ENCODE measurements around the gene NPB. TPM values are rescaled to one million over a fixed set of nuclear protein-coding genes. Genes with fewer than 3 reads are reported as not detected.

NPB gene
- total and polyA plus RNA-seq, 4 donors, result 0.15 to 0.92 (median 0.55) TPM

GRCh38 chr17:81903415-81903831 is 1.4 kb downstream of the NPB start:
- Histone ChIP-seq H3K4me3 (ENCODE audit: low read depth in 1 of 3, low read length in 3 of 3) (no peak overlapping the region), H3K27me3 (ENCODE audit: control insufficient read depth in 4 of 4, insufficient read depth in 4 of 4, low read length in 3 of 4) (no peaks in the 10 kb centered on the region), H3K36me3 (ENCODE audit: control insufficient read depth in 4 of 4, insufficient read depth in 3 of 4, low read depth in 1 of 4, low read length in 3 of 4) (peaks cover 0 to 44% (median 19%) of the 10 kb centered on the region in 4 donors), H3K9ac (ENCODE audit: low read depth in 1 of 2, low read length in 2 of 2) (no peak overlapping the region), H3K9me3 (ENCODE audit: control insufficient read depth in 4 of 4, low read length in 3 of 4) (no peaks in the 10 kb centered on the region), H3K27ac (ENCODE audit: low read depth in 1 of 2, low read length in 2 of 2) (no peak overlapping the region), H3K4me1 (ENCODE audit: control insufficient read depth in 4 of 4, insufficient read depth in 4 of 4, low read length in 3 of 4) (peaks cover 2 to 30% (median 15%) of the 10 kb centered on the region in 4 donors)
- WGBS, result 96% methylated on average over 10 of the region's 10 CpGs
- TF ChIP-seq MAX (IDR thresholded peaks at IDR 0.05), result no peak
- no peak for TF ChIP-seq GABPA (IDR thresholded peaks at IDR 0.05 in 1 of 2, conservative IDR thresholded peaks at IDR 0.05 in 1 of 2)
- no peak for TF ChIP-seq RAD21 (IDR thresholded peaks at IDR 0.05)
- DNase-seq (ENCODE audit: low spot score), result no peak

- Histone ChIP-seq H3K4me1 (ENCODE audit: control insufficient read depth in 4 of 4, insufficient read depth in 4 of 4, low read length in 3 of 4) (peaks cover 2 to 31% (median 15%) of the 10 kb centered on the region in 4 donors), H3K36me3 (ENCODE audit: control insufficient read depth in 4 of 4, insufficient read depth in 3 of 4, low read depth in 1 of 4, low read length in 3 of 4) (peaks cover 0 to 40% (median 19%) of the 10 kb centered on the region in 4 donors), H3K9ac (ENCODE audit: low read depth in 1 of 2, low read length in 2 of 2) (no peak overlapping the region), H3K27me3 (ENCODE audit: control insufficient read depth in 4 of 4, insufficient read depth in 4 of 4, low read length in 3 of 4) (no peaks in the 10 kb centered on the region), H3K9me3 (ENCODE audit: control insufficient read depth in 4 of 4, low read length in 3 of 4) (no peaks in the 10 kb centered on the region), H3K27ac (ENCODE audit: low read depth in 1 of 2, low read length in 2 of 2) (no peak overlapping the region), H3K4me3 (ENCODE audit: low read depth in 1 of 3, low read length in 3 of 3) (no peak overlapping the region)
- WGBS, result 94% methylated on average over 24 of the region's 24 CpGs
- no peak for TF ChIP-seq EGR1 (IDR thresholded peaks at IDR 0.05; ENCODE audit: low read depth in 2 of 2)
- TF ChIP-seq RXRA (IDR thresholded peaks at IDR 0.05), result no peak
- TF ChIP-seq JUND (IDR thresholded peaks at IDR 0.05), result no peak
- TF ChIP-seq HNF4G (IDR thresholded peaks at IDR 0.05), result no peak
- no peak for TF ChIP-seq NR2F2 (IDR thresholded peaks at IDR 0.05)
- TF ChIP-seq RAD21 (IDR thresholded peaks at IDR 0.05), result no peak
- no peak for TF ChIP-seq GABPA (IDR thresholded peaks at IDR 0.05 in 1 of 2, conservative IDR thresholded peaks at IDR 0.05 in 1 of 2)
- no peak for TF ChIP-seq YY1 (IDR thresholded peaks at IDR 0.05)
- no peak for TF ChIP-seq CTCF (IDR thresholded peaks at IDR 0.05; ENCODE audit: low read depth, low read length, missing input control)
- TF ChIP-seq ZBTB33 (IDR thresholded peaks at IDR 0.05), result no peak
- no peak for TF ChIP-seq REST (IDR thresholded peaks at IDR 0.05)
- TF ChIP-seq FOXA2 (IDR thresholded peaks at IDR 0.05), result no peak
- no peak for TF ChIP-seq SP1 (IDR thresholded peaks at IDR 0.05)
- no peak for TF ChIP-seq TAF1 (conservative IDR thresholded peaks at IDR 0.05)
- TF ChIP-seq MAX (IDR thresholded peaks at IDR 0.05), result no peak
- no peak for TF ChIP-seq ATF3 (IDR thresholded peaks at IDR 0.05)
- TF ChIP-seq HNF4A (conservative IDR thresholded peaks at IDR 0.05), result no peak
- no peak for TF ChIP-seq FOXA1 (IDR thresholded peaks at IDR 0.05)
- DNase-seq (ENCODE audit: low spot score), result no peak
Observed at GRCh38 chr17:81903896-81904599, 2.0 kb downstream of the NPB start.

All from liver (tissue), 9 donors.